Measurements from ENCODE around the gene LIPH. TPM values are rescaled to one million over a fixed set of nuclear protein-coding genes. Genes with fewer than 3 reads are reported as not detected.
"Not testable (repeated sequence)": the region's sequence is repeated elsewhere in the genome, so short reads cannot be mapped to it uniquely, and the experiment has no call there.

Gene LIPH
- total and polyA plus RNA-seq, 5 donors, result 0.07 to 0.62 (median 0.20) TPM

DNA sequence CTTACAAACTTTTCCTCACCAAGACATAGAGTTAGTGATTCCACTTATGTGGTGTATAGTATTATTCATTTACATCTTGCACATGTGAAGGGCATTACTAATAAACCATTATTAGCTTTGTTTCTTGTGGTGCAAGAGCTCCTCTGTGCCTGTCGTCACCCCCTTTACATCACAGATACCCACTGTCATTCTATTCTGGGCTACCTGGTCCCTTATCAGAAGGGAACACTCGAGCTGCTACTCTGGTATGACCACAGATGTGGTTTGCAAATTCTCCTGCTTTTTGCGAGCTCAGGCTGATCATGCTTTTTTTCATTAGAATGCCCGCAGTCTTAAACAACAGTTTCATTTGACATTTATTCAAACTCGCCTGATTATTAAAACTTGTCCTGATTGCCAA lies 19.8 kb upstream of the LIPH start:
- Histone ChIP-seq H3K4me1 (ENCODE audit: control insufficient read depth, insufficient read depth, low read length) (no peaks in the 10 kb centered on the region), H3K4me3 (ENCODE audit: low read length) (no peak overlapping the region), H3K27me3 (ENCODE audit: control insufficient read depth, insufficient read depth) (no peaks in the 10 kb centered on the region), H3K9me3 (ENCODE audit: control insufficient read depth, low read length) (no peaks in the 10 kb centered on the region), H3K27ac (ENCODE audit: low read length) (no peak overlapping the region)
- intact Hi-C loops (cut with DNase I), result no loop called here
- no peak for DNase-seq
- 71% methylated on average over 5 of the region's 5 CpGs for WGBS
- no peak for ATAC-seq

- ATAC-seq, result no peak
- Histone ChIP-seq H3K4me3 (ENCODE audit: low read length) (no peak overlapping the region), H3K27ac (ENCODE audit: low read length) (no peak overlapping the region), H3K27me3 (ENCODE audit: control insufficient read depth, insufficient read depth) (no peaks in the 10 kb centered on the region), H3K9me3 (ENCODE audit: control insufficient read depth, low read length) (no peaks in the 10 kb centered on the region), H3K4me1 (ENCODE audit: control insufficient read depth, insufficient read depth, low read length) (no peaks in the 10 kb centered on the region)
- intact Hi-C loops (cut with DNase I), result no loop called here
- WGBS, result 33% methylated on average over 5 of the region's 5 CpGs
- no peak for DNase-seq
Observed at GRCh38 chr3:185561958-185562357, 9.6 kb upstream of the LIPH start.

- intact Hi-C loops (cut with DNase I), result no loop called here
- peak; percentile 28 to 31 for ATAC-seq
Observed at GRCh38 chr3:185561374-185561943, 9.1 kb upstream of the LIPH start.

GRCh38 chr3:185560676-185561075 lies 8.3 kb upstream of the LIPH start:
- DNase-seq (no peak), ATAC-seq (no peak)

More at GRCh38 chr3:185561374-185561943, 9.1 kb upstream of the LIPH start:
- no peak overlapping the region for H3K4me3 ChIP-seq (ENCODE audit: low read length)
- H3K4me1 ChIP-seq (ENCODE audit: control insufficient read depth, insufficient read depth, low read length), result no peaks in the 10 kb centered on the region
- H3K27ac ChIP-seq (ENCODE audit: low read length), result no peak overlapping the region
- WGBS, result 69% methylated on average over 8 of the region's 8 CpGs
- H3K27me3 ChIP-seq (ENCODE audit: control insufficient read depth, insufficient read depth), result no peaks in the 10 kb centered on the region
- peak; percentile 34 to 64 (median 59) for DNase-seq
- H3K9me3 ChIP-seq (ENCODE audit: control insufficient read depth, low read length), result no peaks in the 10 kb centered on the region

DNA sequence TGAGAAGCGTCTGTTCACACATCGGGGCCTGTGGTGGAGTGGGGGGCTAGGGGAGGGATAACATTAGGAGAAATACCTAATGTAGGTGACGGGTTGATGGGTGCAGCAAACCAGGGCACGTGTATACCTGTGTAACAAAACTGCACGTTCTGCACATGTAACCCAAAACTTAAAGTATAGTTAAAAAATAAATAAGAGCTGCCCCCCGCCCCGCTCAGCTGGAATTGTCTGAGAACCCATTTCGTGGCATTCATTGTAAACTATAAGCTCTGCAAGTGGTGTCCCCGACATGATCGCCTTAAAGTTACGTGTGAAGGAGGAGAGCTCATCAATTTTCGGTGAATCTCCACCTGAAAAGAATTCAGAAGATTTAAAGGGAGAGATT lies 7.3 kb upstream of the LIPH start:
- Histone ChIP-seq H3K4me1 (ENCODE audit: control insufficient read depth, insufficient read depth, low read length) (no peaks in the 10 kb centered on the region), H3K27ac (ENCODE audit: low read length) (no peak overlapping the region), H3K9me3 (ENCODE audit: control insufficient read depth, low read length) (no peaks in the 10 kb centered on the region), H3K4me3 (ENCODE audit: low read length) (no peak overlapping the region), H3K27me3 (ENCODE audit: control insufficient read depth, insufficient read depth) (no peaks in the 10 kb centered on the region)
- ATAC-seq, result no peak
- 83% methylated on average over 12 of the region's 12 CpGs for WGBS
- intact Hi-C loops (cut with DNase I), result loop anchor here in 2 of 4 donors (5.0 to 10.0 kb wide), 3 partner anchors 55 to 205 kb away; partner anchors contain the start of gene TMEM41A (in 1 of the 2)
- DNase-seq, result no peak

More at GRCh38 chr3:185560676-185561075, 8.3 kb upstream of the LIPH start:
- no peaks in the 10 kb centered on the region for H3K4me1 ChIP-seq (ENCODE audit: control insufficient read depth, insufficient read depth, low read length)
- 81% methylated on average over 13 of the region's 13 CpGs for WGBS
- intact Hi-C loops (cut with DNase I), result no loop called here
- no peak overlapping the region for H3K4me3 ChIP-seq (ENCODE audit: low read length)
- no peaks in the 10 kb centered on the region for H3K27me3 ChIP-seq (ENCODE audit: control insufficient read depth, insufficient read depth)
- no peak overlapping the region for H3K27ac ChIP-seq (ENCODE audit: low read length)
- no peaks in the 10 kb centered on the region for H3K9me3 ChIP-seq (ENCODE audit: control insufficient read depth, low read length)

- peak in 1 of 2 donors; percentile 47 for ATAC-seq
- H3K27ac ChIP-seq (ENCODE audit: low read length), result no peak overlapping the region
- no peak for DNase-seq
- WGBS, result 87% methylated on average over 3 of the region's 3 CpGs
- intact Hi-C loops (cut with DNase I), result loop anchor here in 2 of 4 donors (5.0 to 10.0 kb wide), 3 partner anchors 54 to 204 kb away; partner anchors contain the start of gene TMEM41A (in 1 of the 2)
- H3K9me3 ChIP-seq (ENCODE audit: control insufficient read depth, low read length), result no peaks in the 10 kb centered on the region
- no peak overlapping the region for H3K4me3 ChIP-seq (ENCODE audit: low read length)
- no peaks in the 10 kb centered on the region for H3K4me1 ChIP-seq (ENCODE audit: control insufficient read depth, insufficient read depth, low read length)
- no peaks in the 10 kb centered on the region for H3K27me3 ChIP-seq (ENCODE audit: control insufficient read depth, insufficient read depth)
Observed at GRCh38 chr3:185558395-185558794, 6.0 kb upstream of the LIPH start.

DNA sequence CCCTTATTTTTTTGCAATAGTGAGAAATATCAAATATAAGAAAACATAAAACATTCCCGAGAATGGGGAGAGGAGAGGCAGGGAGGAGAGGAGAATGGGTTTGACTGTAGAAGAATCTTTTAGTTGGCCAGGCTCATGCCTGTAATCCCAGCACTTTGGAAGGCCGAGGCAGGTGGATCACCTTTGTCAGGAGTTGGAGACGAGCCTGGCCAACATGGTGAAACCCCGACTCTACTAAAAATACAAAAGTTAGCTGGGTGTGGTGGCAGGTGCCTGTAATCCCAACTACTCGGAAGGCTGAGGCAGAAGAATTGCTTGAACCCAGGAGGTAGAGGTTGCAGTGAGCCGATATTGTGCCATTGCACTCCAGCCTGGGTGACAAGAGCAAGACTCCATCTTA lies 4.3 kb upstream of the LIPH start:
- intact Hi-C loops (cut with DNase I), result loop anchor here in 2 of 4 donors (5.0 to 10.0 kb wide), 3 partner anchors 52 to 202 kb away; partner anchors contain the start of gene TMEM41A (in 1 of the 2)
- H3K4me3 ChIP-seq (ENCODE audit: low read length); DNase-seq; ATAC-seq; H3K9me3 ChIP-seq (ENCODE audit: control insufficient read depth, low read length); H3K4me1 ChIP-seq (ENCODE audit: control insufficient read depth, insufficient read depth, low read length); H3K27me3 ChIP-seq (ENCODE audit: control insufficient read depth, insufficient read depth); H3K27ac ChIP-seq (ENCODE audit: low read length): not testable (repeated sequence)
- WGBS, result 88% methylated on average over 6 of the region's 6 CpGs

- no peaks in the 10 kb centered on the region for H3K27me3 ChIP-seq (ENCODE audit: control insufficient read depth, insufficient read depth)
- DNase-seq (no peak), ATAC-seq (no peak)
- 76% methylated on average over 1 of the region's 1 CpG for WGBS
- no peak overlapping the region for H3K4me3 ChIP-seq (ENCODE audit: low read length)
- no peaks in the 10 kb centered on the region for H3K9me3 ChIP-seq (ENCODE audit: control insufficient read depth, low read length)
- H3K4me1 ChIP-seq (ENCODE audit: control insufficient read depth, insufficient read depth, low read length), result no peaks in the 10 kb centered on the region
- intact Hi-C loops (cut with DNase I), result loop anchor here in 2 of 4 donors (5.0 to 10.0 kb wide), 3 partner anchors 51 to 201 kb away; partner anchors contain the start of gene TMEM41A (in 1 of the 2)
- H3K27ac ChIP-seq (ENCODE audit: low read length), result no peak overlapping the region
Observed at GRCh38 chr3:185555860-185556347, 3.5 kb upstream of the LIPH start.

- no peaks in the 10 kb centered on the region for H3K4me1 ChIP-seq (ENCODE audit: control insufficient read depth, insufficient read depth, low read length)
- H3K27ac ChIP-seq (ENCODE audit: low read length), result no peak overlapping the region
- no peak for DNase-seq
- no peak for ATAC-seq
- H3K4me3 ChIP-seq (ENCODE audit: low read length), result no peak overlapping the region
- H3K9me3 ChIP-seq (ENCODE audit: control insufficient read depth, low read length), result no peaks in the 10 kb centered on the region
- H3K27me3 ChIP-seq (ENCODE audit: control insufficient read depth, insufficient read depth), result no peaks in the 10 kb centered on the region
- WGBS, result 80% methylated on average over 4 of the region's 4 CpGs
- intact Hi-C loops (cut with DNase I), result loop anchor here in 2 of 4 donors (5.0 to 10.0 kb wide), 3 partner anchors 50 to 200 kb away; partner anchors contain the start of gene TMEM41A (in 1 of the 2)
Observed at GRCh38 chr3:185555101-185555501, 2.7 kb upstream of the LIPH start.

GRCh38 chr3:185549651-185550111 lies 2.7 kb downstream of the LIPH start:
- peak in 1 of 3 donors; percentile 56 for DNase-seq
- WGBS, result 79% methylated on average over 3 of the region's 3 CpGs
- no peaks in the 10 kb centered on the region for H3K9me3 ChIP-seq (ENCODE audit: control insufficient read depth, low read length)
- H3K4me3 ChIP-seq (ENCODE audit: low read length), result no peak overlapping the region
- no peaks in the 10 kb centered on the region for H3K27me3 ChIP-seq (ENCODE audit: control insufficient read depth, insufficient read depth)
- no peak overlapping the region for H3K27ac ChIP-seq (ENCODE audit: low read length)
- intact Hi-C loops (cut with DNase I), result loop anchor here in 2 of 4 donors (10.0 kb wide), 2 partner anchors 45 to 195 kb away; no protein-coding TSS in a partner anchor
- peak in 1 of 2 donors; percentile 47 for ATAC-seq
- H3K4me1 ChIP-seq (ENCODE audit: control insufficient read depth, insufficient read depth, low read length), result no peaks in the 10 kb centered on the region

DNA sequence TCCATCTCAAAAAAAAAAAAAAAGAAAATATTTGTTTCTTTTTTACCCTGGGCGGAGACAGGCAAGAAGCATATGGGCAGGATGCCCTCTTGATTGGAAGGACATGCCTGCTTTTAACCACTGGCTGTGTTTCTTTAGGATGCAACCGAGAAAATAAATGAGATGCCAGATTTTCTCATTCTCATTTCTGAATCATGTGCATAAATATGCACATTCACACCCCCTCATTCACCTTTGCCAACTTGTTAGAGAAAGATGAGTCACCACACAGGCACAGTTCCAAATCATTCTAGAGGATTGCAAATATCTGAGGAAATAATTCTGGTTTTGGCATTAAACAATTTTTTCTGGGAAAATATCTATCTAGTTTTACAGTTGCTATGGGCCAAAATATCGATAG lies 3.3 kb downstream of the LIPH start:
- Histone ChIP-seq H3K27me3 (ENCODE audit: control insufficient read depth, insufficient read depth) (no peaks in the 10 kb centered on the region), H3K27ac (ENCODE audit: low read length) (no peak overlapping the region), H3K4me3 (ENCODE audit: low read length) (no peak overlapping the region), H3K4me1 (ENCODE audit: control insufficient read depth, insufficient read depth, low read length) (no peaks in the 10 kb centered on the region), H3K9me3 (ENCODE audit: control insufficient read depth, low read length) (no peaks in the 10 kb centered on the region)
- intact Hi-C loops (cut with DNase I), result no loop called here
- DNase-seq (no peak), ATAC-seq (peak; percentile 22 to 40)
- WGBS, result 40% methylated on average over 3 of the region's 3 CpGs
